Panc1 (cell line): Measurements from ENCODE around the gene PTPRCAP. TPM values are rescaled to one million over a fixed set of nuclear protein-coding genes. Genes with fewer than 3 reads are reported as not detected.

Experiments used
- ATAC-seq: fragments of 200-7000 bp; cut with Tn5 transposase; 2 replicates; pipeline ENCODE4 v1.9.1; 2020; ENCODE audit warnings: mild to moderate bottlenecking, moderate library complexity
- BruUV-seq: library from RNA; stranded (reverse); fragments of 400-500 nt; replicated peaks from 2 replicates; lab custom pipeline; 2021; lab: Mats Ljungman, UMichigan
- CTCF ChIA-PET: fragments of 300-600 bp; sonication (Branson Sonifier 250); formaldehyde crosslinking; loops from one replicate; lab custom pipeline; 2022; ENCODE audit warnings: antibody characterized with exemption; lab: Charles Lee
- POLR2A ChIA-PET: fragments of 300-600 bp; sonication (Branson Sonifier 250); formaldehyde crosslinking; loops from one replicate; lab custom pipeline; 2022; ENCODE audit warnings: antibody characterized with exemption; lab: Charles Lee
- DNase-seq: peaks from one replicate; pipeline ENCODE4 v3.0.0-alpha.2; 2010; ENCODE audit warnings: low read depth, low spot score
- H3K27ac ChIP-seq: 2 replicates; pipeline ENCODE4 v1.5.1; 2011; ENCODE audit warnings: mild to moderate bottlenecking, low read length, inconsistent platforms
- H3K27me3 ChIP-seq: fragments of 200-500 bp; sonication (Bioruptor generic); 2 replicates; pipeline ENCODE4 v1.6.0; 2014; ENCODE audit warnings: low read length, inconsistent platforms; ENCODE audit not compliant: control insufficient read depth, insufficient read depth
- H3K36me3 ChIP-seq: fragments of 200-500 bp; sonication (Bioruptor generic); 2 replicates; pipeline ENCODE4 v1.5.1; 2014; ENCODE audit warnings: inconsistent platforms, mild to moderate bottlenecking, low read length, moderate library complexity; ENCODE audit not compliant: control insufficient read depth, insufficient read depth
- H3K4me1 ChIP-seq: 2 replicates; pipeline ENCODE4 v1.5.1; 2011; ENCODE audit warnings: inconsistent platforms, mild to moderate bottlenecking, low read length, moderate library complexity; ENCODE audit not compliant: control insufficient read depth, insufficient read depth
- H3K4me3 ChIP-seq, 2 experiments: 2 replicates each; pipeline ENCODE4 v1.5.1; 2011 to 2012; ENCODE audit warnings: low read depth in 2 of 2, low read length in 2 of 2, mild to moderate bottlenecking in 2 of 2, inconsistent platforms in 1 of 2, moderate library complexity in 1 of 2
- H3K9me3 ChIP-seq: fragments of 200-500 bp; sonication (Bioruptor generic); 2 replicates; pipeline ENCODE4 v1.5.1; 2014; ENCODE audit warnings: low read depth, mild to moderate bottlenecking, inconsistent platforms, low read length, moderate library complexity; ENCODE audit not compliant: control insufficient read depth, insufficient read depth
- CTCF ChIP-seq: fragments of 450-650 bp; IDR thresholded peaks from 2 replicates; pipeline ENCODE4 v1.5.1; 2017; ENCODE audit warnings: mild to moderate bottlenecking
- POLR2AphosphoS5 ChIP-seq: IDR thresholded peaks from 2 replicates; pipeline ENCODE4 v1.6.1; 2012; ENCODE audit warnings: mild to moderate bottlenecking, low read depth, low read length, moderate library complexity
- REST ChIP-seq, 2 experiments: IDR thresholded peaks; 2 replicates each; pipeline ENCODE4 v1.6.1; 2011 to 2012; ENCODE audit warnings: low read depth in 2 of 2, control low read depth in 1 of 2, low read length in 1 of 2, mild to moderate bottlenecking in 1 of 2, moderate library complexity in 1 of 2; ENCODE audit not compliant: insufficient read depth in 1 of 2
- SIN3A ChIP-seq: IDR thresholded peaks from 2 replicates; pipeline ENCODE4 v1.6.1; 2012; ENCODE audit warnings: low read depth, mild to moderate bottlenecking, low read length, moderate library complexity, borderline replicate concordance; ENCODE audit not compliant: insufficient read depth
- TCF7L2 ChIP-seq: IDR thresholded peaks from 2 replicates; pipeline ENCODE4 v1.6.1; 2011; ENCODE audit warnings: mild to moderate bottlenecking, low read depth, low read length, inconsistent platforms
- in situ Hi-C: cut with HindIII; loops from 2 replicates; pipeline ENCODE4 v1.10.0; 2016; ENCODE audit warnings: low sequenced_read_pairs, low pct_unique_long_range_greater_than_20kb
- intact Hi-C: fragments of 100-400 bp; cut with micrococcal nuclease; formaldehyde crosslinking; loops from one replicate; pipeline ENCODE4 v1.10.0; 2022; ENCODE audit not compliant: unreplicated experiment
- total RNA-seq: library from RNA; stranded (reverse); gene quantifications from one replicate; pipeline ENCODE4 v1.2.1, GENCODE V29; 2021; ENCODE audit not compliant: unreplicated experiment

Gene PTPRCAP
- total RNA-seq, 1 experiment from 2014 or later = 0.82 TPM

GRCh38 chr11:67435727-67436458 lies 1.6 kb downstream of the PTPRCAP start:
- DNase-seq (no peak), ATAC-seq (peak; percentile 2)
- Histone ChIP-seq H3K9me3 (no peaks in the 10 kb centered on the region), H3K27me3 (no peaks in the 10 kb centered on the region), H3K4me3 (no peak overlapping the region), H3K36me3 (peaks cover 2% of the 10 kb centered on the region; the same call in 1 of the 2 replicates), H3K27ac (peak overlapping the region; percentile 40), H3K4me1 (peaks cover 63% of the 10 kb centered on the region)
- TF ChIP-seq TCF7L2 = no peak
- TF ChIP-seq REST (IDR thresholded peaks at IDR 0.05; ENCODE audit: insufficient read depth in 1 of 2, low read depth in 2 of 2, low read length in 1 of 2) = 0 out of 4 replicates have a peak, but pooled peaks of 1 of the 2 experiments have one; percentile 1
- TF ChIP-seq POLR2AphosphoS5 = peak; percentile 45; the same call in 1 of the 2 replicates
- intact Hi-C loops (no loop called here), in situ Hi-C loops (no loop called here)
- POLR2A ChIA-PET = interaction anchor here (0.8 kb wide), 1 partner anchor 34 kb away, joined by 4 read pairs; the partner anchor contains the start of gene PPP1CA
- no TSS peak for BruUV-seq
- CTCF ChIA-PET = interaction anchor here (0.5 kb wide), 1 partner anchor 91 kb away, joined by 4 read pairs; no protein-coding TSS in a partner anchor

- CTCF ChIA-PET = no interaction called here
- Histone ChIP-seq H3K27me3 (no peaks in the 10 kb centered on the region), H3K9me3 (no peaks in the 10 kb centered on the region), H3K36me3 (peaks cover 2% of the 10 kb centered on the region; the same call in 1 of the 2 replicates), H3K4me3 (no peak overlapping the region), H3K27ac (no peak overlapping the region; the same call in 1 of the 2 replicates), H3K4me1 (peaks cover 56% of the 10 kb centered on the region)
- no peak for ATAC-seq
- in situ Hi-C loops (no loop called here), intact Hi-C loops (no loop called here)
- DNase-seq = no peak
- TF ChIP-seq SIN3A = no peak
- no peak for TF ChIP-seq CTCF
- TF ChIP-seq POLR2AphosphoS5 = no peak
- no peak for TF ChIP-seq REST (IDR thresholded peaks at IDR 0.05; ENCODE audit: insufficient read depth in 1 of 2, low read depth in 2 of 2, low read length in 1 of 2)
- TF ChIP-seq TCF7L2 = no peak
- POLR2A ChIA-PET = no interaction called here
- BruUV-seq = no TSS peak
These were observed 2.3 kb downstream of the PTPRCAP start for GRCh38 chr11:67435031-67435726.
